NCI-H748 treated with DMSO at 0.1 percent for 48 hours (cell line): ENCODE results near the gene SMG9.

Experiments
- DNase-seq: peaks from one replicate; lab custom pipeline; 2025; lab: John Stamatoyannopoulos, UW

SMG9 gene

DNA sequence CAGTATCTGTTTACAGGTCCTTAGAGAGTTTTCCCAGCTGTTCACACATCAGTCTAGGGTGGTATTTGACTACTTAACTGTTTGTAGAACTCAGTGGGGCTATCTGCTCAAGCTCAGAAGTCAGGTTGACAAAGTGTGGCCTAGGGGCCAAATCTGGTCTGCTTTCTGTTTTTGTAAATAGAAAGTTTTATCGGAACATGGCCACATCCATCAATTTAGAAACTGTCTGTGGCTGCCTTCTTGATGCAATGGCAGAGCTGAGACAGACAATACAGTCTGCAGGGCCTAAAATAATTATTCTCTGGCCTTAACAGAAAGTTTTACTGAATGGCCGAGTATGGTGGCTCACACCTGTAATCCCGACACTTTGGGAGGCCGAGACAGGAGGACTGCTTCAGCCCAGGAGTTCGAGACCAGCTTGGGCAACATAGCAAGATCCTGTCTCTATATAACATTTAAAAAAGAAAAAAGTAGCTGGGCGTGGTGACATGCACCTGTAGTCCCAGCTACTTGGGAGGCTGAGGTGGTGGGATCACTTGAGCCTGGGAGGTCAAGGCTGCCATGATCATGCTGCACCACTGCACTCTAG is 2.4 kb downstream of the SMG9 start:
- no peak for DNase-seq

DNA sequence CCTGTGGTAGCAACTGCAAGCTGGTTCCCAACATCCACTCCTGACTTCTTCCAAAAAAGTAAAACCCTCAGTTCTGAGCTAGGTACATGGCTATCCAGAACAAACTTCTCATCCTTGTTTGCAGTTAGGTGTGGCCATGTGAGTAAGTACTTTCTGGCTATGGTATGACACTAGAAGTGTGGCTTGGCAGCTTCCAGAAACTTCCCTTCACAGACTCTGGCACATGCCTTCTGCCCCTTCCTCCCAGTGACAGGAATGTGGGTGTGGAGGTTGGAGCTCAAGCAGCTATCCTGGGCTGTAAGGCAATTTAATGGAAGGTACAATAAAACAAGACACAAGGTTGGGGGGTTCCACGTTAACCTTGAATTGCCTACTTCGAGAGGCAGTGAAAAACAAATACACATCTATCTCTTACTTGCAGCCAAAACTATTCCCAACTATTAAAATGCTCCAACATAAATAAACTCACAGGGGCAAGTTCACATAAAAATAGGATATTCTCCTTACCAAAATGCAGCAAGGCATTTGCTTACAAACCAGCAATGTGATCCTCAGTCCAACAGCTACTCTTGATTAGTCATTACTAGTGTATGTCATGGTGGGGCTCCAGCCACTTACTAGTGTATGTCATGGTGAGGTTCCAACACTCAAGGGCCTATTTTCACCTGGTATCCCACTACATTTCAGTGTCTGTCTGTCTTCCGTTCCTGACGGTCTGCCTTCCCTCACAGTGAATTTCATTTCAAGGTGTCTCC is 3.1 kb downstream of the SMG9 start:
- no peak for DNase-seq

DNA sequence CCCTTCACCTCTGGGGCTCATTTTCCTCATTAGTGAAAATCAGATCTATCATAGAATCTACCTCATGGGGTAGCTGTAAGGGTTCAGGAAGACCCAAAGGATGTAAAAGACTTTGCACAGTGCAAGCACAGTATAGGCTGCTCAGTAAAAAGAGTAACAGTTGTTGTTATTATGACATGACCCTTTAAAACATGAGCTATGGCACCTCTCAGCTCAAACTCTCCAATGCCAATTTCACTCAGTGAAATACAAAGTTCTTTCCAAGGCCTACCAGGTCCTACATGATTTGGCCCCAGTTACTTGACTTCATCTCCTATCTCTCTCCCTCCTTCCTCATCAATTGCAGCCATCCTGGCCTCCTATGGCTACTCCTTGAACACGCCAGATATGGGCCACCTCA is 4.9 kb downstream of the SMG9 start:
- DNase-seq: no peak

DNA sequence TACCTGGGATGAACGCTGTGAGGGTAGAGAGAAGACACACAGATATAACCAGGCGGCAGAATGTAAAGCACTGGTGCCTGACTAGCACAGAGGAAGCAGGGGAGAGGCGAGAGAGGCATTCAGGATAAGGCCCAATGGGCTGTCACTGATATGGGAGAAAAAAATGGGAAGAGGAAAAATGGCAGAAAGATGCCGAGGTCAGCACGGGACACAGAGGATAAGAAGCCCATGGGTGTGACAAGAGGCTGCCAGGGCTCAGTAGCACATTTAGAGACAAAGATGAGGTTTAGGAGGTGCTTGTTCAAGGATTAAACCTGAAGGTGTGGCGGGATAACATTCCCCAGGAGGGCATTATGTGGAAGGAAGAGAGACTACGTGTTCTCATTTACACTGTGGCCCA is 5.6 kb downstream of the SMG9 start:
- DNase-seq: no peak

DNA sequence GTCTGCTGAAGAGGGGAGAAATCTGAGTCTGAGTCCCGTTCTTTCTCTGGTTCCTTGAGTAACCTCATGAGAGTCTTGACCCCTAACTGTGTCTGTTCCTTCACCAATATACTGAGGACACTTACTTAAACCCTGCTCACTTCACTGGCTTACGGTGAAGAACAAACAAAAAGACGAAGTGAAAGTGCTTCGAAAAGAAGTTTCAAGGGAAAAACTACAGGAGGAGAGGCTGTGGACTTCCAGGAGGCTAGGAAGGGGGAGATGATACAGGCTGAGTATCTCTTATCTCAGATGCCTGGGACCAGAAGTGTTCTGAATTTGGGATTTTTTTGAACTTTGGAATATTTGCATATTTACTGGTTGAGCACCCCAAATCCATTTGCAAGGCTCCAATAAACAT is 6.1 kb downstream of the SMG9 start:
- DNase-seq: no peak

DNA sequence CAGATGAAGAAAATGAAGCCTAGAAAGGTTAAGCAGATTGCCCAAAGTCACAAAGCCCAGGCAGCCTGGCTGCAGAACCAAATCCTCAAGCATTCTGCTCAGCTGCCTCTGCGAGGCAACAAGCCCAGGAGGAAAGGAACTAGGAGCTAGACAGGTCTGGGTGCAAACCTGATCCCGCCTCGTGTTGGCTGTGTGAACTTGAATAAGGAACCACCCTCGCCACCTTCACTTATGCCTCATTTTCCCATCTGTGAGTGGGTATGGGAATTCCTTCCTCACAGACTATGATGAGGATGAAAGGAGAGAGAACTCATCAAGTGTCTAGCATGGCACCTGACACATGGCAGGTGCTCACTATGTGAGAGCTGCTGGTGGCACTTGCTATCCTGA is 6.6 kb downstream of the SMG9 start:
- no peak for DNase-seq

DNA sequence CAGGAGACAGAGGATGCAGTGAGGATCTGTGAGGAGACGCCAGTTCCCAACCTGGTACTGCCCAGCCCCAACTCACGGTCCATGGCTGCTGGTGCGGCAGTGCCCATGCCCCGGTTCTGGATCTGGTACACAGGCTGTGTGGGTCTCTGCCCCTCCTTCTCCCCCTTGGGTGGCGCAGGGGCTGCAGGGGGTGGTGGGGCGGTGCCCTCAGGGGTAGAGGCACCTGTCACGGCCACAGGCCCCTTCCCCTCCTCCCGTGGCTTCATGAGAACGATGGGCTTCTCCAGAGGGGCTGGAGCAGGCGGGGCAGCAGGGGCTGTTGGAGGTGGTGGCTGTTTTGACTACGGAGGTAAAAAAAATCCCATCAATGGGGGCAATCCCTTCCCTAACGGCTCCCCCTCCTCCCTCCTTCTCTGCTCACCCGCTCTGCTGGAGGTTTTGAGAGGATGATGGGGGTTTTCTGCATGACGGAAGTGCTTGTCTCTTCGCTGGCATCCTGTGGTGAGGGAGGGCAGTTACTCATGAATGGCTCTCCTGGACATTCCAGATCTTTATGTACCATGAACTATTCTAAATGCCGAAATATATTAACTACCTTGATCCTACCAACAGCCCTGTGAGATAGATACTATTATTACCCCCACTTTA is 7.1 kb downstream of the SMG9 start:
- DNase-seq: no peak

DNA sequence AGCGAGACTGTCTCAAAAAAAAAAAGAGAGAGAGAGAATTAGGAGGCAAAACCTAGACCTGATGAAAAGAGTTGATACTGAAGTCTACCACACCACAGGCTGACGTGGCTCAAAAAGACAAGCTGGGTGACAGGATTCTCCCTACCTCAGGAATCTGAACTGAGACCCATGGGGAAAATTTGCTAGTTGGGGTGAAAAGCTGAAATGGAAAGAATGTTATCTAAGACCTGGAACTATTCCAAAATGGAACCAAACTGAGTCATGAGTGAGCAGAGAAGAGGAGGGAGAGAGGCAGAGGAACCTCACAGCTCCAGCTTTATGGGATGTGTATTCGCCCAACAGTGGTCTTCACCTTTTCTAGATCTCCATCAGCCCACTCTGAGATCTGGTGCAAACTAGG is 11.7 kb downstream of the SMG9 start:
- DNase-seq: no peak

DNA sequence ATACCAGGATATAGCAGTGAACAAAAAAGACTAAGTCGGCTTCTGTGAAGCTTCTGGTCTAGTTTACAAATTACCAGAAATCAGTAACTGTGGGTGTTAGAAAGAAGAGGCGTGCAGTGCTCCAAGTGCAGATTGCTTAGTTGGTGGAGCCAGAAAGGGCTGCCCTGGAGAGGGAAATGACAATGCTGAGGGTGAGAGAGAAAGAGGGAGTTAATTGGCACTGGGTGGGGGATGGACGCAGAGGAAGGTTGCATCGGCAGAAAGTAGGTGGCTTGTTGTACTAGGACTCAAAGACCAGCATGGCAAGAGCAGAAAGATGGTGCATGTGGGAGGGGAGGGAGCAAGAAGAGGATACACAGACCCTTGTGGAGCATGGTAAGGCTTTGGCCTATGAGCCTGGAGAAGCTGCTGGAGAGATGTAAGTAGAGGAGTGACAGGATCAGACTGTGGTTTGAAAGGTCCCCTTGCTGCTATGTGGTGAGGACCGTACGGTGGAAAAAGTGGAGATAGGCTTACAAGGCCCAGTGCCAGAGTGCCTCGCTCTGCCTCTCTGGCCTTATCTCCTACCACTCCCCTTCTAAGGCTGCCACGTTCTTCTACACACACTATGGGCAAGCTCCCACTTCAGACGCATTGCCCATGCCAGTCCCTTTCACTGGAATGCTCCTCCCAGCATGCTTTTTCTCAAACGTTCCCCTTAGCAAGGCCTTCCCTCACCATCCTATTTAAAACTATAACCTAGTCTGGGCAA is 13.5 kb downstream of the SMG9 start:
- DNase-seq: no peak

DNA sequence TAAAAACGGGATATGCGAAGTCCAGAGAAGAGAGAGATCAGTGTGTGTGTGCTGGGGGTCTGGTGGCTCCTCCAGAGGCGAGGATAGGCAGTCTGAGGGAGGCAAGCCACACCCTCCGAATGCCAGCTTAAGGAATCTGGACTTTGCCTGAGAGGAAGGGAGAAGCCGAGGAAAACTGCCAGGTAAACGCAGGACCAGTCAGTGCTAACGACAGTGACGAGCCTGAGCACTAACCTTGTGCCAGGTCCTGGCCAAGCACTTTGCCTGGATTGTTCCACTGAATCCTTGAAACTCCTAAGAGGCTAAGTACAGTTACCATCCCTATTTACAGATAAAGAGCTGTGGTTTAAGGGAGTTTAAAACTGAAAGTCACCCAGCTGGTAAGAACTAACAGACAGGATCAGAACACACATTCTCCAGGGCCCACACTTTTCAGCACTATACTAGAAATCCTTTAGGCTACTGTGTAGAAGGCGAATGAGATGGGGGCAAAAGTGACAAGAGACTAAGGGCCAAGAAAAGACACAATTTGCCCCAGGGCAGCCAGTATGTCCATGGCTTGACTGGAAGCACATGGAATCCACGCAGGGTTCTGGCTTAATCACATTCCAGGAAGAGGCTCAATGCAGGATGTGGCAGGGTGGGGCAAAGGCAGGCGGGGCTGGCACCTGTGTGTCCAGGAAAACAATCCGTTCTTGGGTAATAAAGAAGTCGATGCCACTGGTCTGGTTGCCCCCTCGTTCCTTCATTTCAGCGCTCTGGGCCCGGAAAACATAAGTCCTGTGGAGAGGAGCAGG is 15.1 kb downstream of the SMG9 start:
- DNase-seq: no peak

DNA sequence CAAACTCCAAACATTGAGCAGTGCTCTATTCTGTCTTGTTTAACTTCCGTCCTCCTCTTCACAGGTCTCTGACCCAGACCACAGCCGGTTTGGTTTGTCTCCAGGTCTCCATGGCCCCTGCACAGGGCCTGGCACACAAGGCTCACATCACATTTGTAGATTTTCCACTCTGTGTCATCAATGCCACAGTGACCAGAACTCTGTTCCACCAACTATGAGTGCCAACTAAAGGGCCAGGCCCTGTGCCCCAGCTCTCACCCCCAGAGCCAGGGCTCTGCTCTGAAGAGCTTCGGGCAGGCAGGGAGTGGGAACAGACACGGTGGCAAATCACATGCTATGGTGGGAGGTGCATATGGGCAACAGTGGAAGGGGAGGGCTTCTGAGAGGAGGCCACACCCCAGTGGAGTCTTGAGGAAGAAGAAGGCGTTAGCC is 16.0 kb downstream of the SMG9 start:
- DNase-seq: no peak

DNA sequence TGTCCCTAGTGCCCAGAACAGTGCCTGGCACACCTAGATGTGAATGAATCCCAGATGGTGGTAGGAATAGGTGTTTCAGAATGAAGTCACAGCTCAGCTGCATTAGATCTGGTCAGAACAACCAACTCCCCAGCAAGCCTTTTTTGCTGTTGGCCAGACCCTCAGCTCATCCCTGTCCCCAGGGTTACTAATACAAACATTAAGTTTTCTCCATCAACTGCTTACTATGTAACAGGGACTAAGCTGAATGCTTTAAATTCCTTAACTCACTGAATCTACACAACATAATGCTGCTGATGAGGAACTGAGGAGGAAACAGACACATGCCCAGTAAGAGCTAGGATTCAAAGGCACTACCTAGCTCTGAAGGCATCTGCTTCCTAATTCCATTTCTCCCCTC is 18.8 kb downstream of the SMG9 start:
- no peak for DNase-seq

DNA sequence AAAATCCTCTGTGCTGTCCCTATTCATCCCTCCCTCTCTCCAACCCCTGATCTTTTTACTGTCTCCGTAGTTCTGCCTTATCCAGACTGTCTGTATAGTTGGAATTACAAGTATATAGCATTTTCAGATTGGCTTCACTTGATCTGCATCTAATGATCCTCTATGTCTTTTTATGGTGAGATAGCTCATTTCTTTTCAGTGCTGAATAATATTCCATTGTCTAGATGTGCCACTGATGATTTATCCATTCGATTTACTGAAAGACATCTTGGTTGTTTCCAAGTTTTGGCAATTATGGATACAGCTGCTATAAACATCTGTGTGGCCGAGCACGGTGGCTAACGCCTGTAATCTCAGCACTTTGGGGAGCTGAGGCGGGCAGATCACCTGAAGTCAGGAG is 19.7 kb downstream of the SMG9 start:
- DNase-seq: no peak

DNA sequence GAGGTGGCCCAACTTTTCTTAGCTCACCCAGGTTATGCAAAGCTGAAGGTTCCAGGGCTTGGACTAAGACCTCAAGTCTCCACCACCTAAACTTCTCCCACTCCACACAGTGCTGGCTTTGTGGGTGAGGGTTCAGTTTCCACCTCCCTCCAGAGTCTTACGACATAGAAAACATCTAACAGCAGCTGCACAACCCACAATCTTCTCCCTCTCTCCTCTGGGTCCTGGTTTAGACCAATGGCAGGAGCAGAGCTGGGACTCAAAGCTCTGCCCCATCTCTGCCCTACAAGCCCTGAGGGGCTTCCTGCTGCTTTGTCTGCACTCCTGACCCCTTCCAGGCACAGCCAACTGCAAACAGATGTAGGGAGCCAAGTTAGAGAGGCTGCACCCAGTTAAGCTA is 22.9 kb downstream of the SMG9 start:
- DNase-seq: no peak

DNA sequence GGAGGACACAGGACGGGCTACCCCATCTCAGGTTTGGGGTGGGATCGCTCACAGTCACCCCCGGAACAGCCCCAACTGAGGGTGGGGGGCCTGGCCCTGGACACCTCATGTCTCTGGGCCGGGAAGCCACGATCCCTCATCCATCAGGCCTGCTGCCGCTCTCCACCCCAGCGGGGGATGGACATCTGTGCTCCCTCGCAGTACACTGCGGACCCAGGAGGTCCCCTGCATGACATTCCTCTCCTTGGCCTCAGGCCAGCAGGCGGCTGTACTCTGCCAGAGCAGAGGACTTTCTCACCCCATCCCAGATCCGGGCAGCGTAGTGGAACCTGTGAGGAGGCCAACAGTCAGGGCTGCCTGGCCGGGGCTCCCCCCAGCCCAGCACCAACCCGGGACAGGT is 23.4 kb downstream of the SMG9 start:
- no peak for DNase-seq

DNA sequence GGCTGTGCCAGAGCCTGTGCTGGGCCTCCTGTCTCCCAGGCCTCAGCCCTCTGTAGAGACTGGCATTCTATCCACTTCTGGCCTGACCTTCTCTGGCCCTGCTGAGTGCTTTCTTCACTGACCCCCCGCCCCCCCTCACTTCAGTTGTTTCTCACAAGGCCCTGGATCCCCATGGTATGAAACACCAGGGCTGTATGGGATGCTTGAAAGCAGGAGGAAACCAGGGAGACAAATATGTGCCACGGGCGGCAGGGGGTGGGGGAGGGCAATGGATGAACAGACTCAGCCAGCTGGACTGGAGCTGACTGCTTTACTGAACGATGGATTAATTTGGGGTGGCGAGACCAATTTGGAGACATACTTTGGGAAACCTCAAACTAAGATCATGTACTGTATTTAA is 24.8 kb downstream of the SMG9 start:
- DNase-seq: no peak

DNA sequence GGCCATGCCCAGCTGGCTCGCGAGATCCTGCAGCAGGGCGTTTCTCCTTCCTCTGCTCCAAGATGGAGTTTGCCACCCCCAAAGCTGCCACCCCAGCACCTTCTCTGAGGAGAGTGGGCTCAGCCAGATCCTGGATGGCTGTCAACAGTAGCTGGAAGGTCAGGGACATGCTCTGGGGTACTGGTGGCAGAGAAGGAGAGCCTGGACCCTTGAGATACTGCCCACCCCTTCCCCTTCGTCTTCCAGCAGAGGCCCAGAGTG is 27.2 kb downstream of the SMG9 start:
- DNase-seq: no peak

DNA sequence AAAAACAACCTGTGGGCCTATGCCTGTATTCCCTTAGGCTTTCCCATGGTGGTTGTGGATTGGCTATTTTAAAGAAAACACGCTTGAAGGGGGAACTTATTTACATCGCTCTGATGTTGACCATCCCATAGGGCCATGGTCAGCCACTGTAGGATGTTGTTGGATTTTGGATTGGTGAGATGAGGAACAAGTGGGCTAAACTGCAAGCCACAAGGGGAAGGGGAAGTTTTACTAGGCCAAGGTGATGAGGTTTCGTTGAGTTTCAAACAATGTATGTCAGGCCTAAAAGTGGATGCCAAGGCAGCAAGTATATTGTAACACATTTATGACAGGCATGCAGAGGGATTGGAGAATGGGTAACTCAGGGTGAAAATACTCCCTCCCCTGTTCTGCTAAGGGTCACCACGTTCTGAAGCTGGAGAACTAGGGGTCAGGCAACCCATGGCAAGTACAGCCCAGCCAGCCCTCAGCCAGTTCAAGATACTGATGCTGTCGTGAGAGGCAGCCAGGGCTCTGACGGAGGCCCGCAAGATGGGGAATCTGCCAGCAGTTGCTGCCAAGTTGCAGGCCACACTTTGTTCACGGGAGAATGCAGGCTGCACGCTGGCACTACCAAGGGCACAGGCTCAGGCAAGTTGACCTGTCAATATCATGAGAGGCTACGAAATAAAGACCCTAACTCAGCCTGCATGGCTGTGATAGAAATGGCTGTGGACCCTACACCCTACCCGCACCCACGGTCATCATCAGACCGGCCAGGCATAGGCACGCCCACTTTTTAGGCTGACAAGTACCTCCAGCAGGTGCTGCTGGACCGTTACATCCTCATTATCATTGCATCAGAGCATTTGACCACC is 27.8 kb downstream of the SMG9 start:
- no peak for DNase-seq

DNA sequence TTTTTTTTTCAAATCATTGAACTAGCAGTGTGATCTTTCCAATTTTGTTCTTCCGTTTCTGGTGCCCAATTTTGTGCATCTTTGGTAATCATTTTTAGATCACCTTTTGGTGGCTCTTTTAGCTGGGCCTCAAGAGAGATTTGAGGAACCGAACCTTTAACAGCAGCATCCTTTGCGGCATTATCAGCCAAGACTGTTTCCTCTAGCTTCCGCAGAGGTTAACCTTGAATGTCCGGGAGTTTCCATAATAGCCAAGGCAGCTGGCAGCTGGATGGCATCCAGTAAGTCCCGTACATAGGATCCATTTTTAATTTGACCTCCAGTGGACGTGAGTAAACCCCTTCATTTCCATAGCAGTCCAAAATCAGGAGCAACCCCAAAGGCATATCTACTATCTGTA is 29.3 kb downstream of the SMG9 start:
- no peak for DNase-seq

DNA sequence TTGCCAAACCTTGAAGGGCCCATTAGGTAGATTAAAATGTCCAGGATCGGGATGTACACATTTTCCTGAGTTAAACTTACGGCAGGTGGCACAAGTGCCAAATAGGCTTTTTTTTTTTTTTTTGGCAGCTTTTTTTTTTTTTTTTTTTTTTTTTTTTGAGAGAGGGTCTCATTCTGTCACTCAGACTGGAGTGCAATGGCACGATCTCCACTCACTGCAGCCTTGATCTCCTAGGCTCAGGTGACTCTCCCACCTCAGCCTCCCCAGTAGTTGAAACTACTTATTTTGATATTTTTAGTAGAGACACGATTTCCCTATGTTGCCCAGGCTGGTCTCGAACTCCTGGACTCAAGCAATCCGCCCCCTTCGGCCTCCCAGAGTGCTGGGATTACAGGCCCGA is 29.9 kb downstream of the SMG9 start:
- DNase-seq: no peak

DNA sequence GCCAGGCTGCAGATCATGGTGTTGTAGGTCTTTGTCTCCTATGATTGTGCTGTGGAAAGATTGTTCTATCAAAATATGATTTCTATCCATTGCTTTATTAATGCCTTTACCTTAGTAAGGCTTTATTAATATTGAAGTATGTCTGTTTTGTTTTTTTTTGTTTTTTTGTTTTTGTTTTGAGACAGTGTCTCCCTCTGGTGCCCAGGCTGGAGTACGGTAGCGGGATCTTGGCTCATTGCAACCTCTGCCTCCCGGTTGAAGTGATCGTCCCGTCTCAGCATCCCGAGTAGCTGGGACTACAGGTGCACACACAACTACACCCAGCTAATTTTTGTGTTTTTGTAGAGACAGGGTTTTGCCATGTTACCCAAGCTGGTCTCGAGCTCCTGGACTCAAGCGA is 31.2 kb downstream of the SMG9 start:
- no peak for DNase-seq
